AG09319 (cell line): ENCODE data around the gene TTLL11.

Source experiments
- DNase-seq: peaks from one replicate; pipeline ENCODE4 v3.0.0-alpha.2; 2010; ENCODE audit warnings: low read depth; ENCODE audit errors: extremely low read depth
- CTCF ChIP-seq: IDR thresholded peaks from 2 replicates; pipeline ENCODE4 v1.5.1; 2011; ENCODE audit warnings: low read depth, mild to moderate bottlenecking, inconsistent platforms, low read length, moderate library complexity

Gene TTLL11

GRCh38 chr9:121785673-121786542 is 307.2 kb downstream of the TTLL11 start:
- no peak for TF ChIP-seq CTCF
- no peak for DNase-seq

GRCh38 chr9:121784731-121785411 is 308.2 kb downstream of the TTLL11 start:
- TF ChIP-seq CTCF, result no peak
- DNase-seq, result no peak

- TF ChIP-seq CTCF, result no peak
- DNase-seq, result no peak
These were observed 309.3 kb downstream of the TTLL11 start for GRCh38 chr9:121783521-121784507.

- no peak for TF ChIP-seq CTCF
These were observed 310.0 kb downstream of the TTLL11 start for GRCh38 chr9:121783111-121783510.

GRCh38 chr9:121782514-121783110 is 310.5 kb downstream of the TTLL11 start:
- TF ChIP-seq CTCF, result no peak
- DNase-seq, result no peak

More at GRCh38 chr9:121783111-121783510, 310.0 kb downstream of the TTLL11 start:
- no peak for DNase-seq

GRCh38 chr9:121781701-121782464 is 311.2 kb downstream of the TTLL11 start:
- no peak for DNase-seq
- no peak for TF ChIP-seq CTCF
